AG10803 (cell line): ENCODE measurements around the gene OSGIN1.

Source experiments
- DNase-seq: peaks from one replicate; pipeline ENCODE4 v3.0.0; 2010; ENCODE audit warnings: low read depth
- H3K4me3 ChIP-seq: 2 replicates; pipeline ENCODE4 v1.5.1; 2011; ENCODE audit warnings: mild to moderate bottlenecking, low read length, control low read depth
- TF ChIP-seq, protein P1 (sequence below): conservative IDR thresholded peaks from 2 replicates; pipeline ENCODE4 v1.5.1; 2011; ENCODE audit warnings: mild to moderate bottlenecking, low read length, control low read depth, inconsistent platforms

OSGIN1 gene

DNA sequence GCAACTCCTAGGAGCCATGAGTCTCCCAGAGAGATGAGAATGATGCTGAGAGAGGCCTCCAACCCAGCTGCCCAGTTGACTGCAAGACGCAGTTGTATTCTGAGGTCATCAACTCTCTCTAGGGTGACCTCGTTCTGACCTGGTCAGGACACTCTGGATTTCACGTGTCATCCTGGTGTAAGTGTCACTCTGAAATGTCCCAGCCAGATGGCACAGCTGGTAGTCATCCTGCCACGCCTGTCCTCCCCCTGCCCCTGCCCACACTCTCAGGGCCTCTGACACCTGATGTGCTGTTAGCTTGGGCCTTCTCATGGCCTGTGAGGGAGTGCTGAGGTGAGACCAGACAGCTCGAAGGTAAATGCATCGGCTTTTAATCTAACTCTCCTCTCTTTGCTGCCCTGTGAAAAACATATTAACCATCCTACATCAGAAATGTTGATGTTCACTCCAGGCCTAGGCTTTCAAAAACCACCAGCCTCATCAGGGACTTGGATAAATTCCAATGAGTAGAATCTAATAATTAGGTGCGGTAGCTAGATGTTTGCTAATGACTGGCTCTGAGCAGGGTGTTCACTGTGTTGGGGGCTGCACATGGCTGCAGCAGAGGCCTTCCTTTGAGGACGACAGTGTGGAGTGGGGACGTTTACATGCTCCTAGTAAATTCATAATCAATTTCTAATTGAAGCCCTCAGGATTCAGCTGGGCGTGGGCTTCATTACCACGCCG, 40.4 kb upstream of the OSGIN1 start:
- DNase-seq: no peak
- TF ChIP-seq, protein P1, sequence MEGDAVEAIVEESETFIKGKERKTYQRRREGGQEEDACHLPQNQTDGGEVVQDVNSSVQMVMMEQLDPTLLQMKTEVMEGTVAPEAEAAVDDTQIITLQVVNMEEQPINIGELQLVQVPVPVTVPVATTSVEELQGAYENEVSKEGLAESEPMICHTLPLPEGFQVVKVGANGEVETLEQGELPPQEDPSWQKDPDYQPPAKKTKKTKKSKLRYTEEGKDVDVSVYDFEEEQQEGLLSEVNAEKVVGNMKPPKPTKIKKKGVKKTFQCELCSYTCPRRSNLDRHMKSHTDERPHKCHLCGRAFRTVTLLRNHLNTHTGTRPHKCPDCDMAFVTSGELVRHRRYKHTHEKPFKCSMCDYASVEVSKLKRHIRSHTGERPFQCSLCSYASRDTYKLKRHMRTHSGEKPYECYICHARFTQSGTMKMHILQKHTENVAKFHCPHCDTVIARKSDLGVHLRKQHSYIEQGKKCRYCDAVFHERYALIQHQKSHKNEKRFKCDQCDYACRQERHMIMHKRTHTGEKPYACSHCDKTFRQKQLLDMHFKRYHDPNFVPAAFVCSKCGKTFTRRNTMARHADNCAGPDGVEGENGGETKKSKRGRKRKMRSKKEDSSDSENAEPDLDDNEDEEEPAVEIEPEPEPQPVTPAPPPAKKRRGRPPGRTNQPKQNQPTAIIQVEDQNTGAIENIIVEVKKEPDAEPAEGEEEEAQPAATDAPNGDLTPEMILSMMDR: no peak

DNA sequence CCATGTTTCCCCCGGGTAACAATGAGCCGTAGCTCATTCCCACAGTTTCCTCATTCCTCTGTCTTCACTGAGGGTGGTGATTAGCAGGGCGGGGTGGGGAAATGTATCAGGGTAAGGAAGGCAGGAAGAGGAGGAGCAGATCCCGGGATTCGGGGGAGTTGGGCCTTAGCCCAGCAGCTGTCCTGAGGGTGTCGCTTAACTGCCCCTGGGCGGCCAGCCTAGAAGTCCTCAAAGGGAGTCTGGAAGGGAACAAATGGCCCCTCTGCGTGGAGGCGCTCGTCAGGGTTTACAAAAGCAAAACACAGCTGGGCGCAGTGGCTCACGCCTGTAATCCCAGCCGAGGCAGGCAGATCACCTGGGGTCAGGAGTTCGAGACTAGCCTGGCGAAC, 39.8 kb upstream of the OSGIN1 start:
- TF ChIP-seq, protein P1: no peak
- H3K4me3 ChIP-seq: no peak overlapping the region
- DNase-seq: no peak

More for the DNA sequence above, 40.4 kb upstream of the OSGIN1 start:
- no peak overlapping the region for H3K4me3 ChIP-seq

DNA sequence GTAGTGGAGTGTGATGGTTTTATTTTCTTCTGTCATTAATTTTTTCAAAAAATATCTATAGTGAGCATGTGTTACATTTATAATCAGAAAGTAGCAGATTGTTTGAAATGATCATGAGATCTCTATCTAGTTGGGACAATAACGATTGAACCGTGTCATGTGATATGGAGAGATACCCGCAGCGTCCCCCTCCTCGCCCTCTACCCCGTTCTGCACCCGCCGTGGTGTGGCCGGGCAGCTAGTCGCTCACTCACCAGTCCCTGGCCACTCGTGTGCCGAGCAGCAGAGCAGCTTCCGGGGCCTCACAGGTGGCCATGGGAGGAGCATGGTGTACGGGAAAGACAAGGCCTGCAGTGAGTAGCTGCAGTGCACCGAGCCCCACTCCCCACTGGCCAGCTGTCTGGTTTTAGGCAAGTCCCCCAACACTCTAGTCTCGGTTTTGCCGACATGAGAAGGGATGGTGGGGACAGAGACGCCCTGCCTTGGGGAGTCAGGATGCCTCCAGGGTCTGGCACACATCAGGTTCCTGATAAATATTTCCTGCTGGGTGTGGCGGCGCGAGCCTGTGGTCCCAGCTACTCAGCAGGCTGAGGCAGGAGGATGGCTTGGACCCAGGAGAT, 38.8 kb upstream of the OSGIN1 start:
- no peak for DNase-seq
- TF ChIP-seq, protein P1: no peak
- H3K4me3 ChIP-seq: no peak overlapping the region

DNA sequence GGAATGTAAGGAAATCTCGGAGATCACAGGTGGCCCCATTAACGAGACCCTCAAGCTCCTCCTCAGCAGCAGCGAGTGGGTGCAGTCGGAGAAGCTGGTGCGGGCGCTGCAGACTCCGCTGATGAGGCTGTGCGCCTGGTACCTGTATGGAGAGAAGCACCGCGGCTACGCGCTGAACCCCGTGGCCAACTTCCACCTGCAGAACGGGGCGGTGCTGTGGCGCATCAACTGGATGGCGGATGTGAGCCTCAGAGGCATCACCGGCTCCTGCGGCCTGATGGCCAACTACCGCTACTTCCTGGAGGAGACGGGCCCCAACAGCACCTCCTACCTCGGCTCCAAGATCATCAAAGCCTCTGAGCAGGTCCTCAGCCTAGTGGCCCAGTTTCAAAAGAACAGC, 38.0 kb upstream of the OSGIN1 start:
- H3K4me3 ChIP-seq: no peak overlapping the region
- TF ChIP-seq, protein P1: no peak
- no peak for DNase-seq

DNA sequence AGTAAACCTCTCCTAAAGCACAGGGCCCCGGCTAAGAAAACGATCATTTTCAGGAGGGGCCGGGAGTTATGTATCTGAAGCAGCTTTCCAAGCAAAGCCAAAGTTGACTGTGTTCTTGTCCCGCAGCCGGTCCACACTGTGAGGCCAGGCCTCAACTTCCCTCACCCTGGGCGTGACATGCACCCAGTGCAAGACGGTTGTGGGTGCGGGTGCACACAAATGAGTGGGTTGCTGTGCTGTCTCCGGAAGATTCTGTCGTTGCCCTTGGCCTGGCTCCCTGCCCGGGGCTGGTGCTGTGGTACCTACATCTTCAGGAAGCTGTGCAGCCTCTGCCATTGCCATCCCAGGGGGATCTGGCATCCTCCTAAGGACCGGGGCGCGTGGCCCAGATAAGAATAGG, 37.5 kb upstream of the OSGIN1 start:
- H3K4me3 ChIP-seq: no peak overlapping the region
- TF ChIP-seq, protein P1: no peak
- no peak for DNase-seq

DNA sequence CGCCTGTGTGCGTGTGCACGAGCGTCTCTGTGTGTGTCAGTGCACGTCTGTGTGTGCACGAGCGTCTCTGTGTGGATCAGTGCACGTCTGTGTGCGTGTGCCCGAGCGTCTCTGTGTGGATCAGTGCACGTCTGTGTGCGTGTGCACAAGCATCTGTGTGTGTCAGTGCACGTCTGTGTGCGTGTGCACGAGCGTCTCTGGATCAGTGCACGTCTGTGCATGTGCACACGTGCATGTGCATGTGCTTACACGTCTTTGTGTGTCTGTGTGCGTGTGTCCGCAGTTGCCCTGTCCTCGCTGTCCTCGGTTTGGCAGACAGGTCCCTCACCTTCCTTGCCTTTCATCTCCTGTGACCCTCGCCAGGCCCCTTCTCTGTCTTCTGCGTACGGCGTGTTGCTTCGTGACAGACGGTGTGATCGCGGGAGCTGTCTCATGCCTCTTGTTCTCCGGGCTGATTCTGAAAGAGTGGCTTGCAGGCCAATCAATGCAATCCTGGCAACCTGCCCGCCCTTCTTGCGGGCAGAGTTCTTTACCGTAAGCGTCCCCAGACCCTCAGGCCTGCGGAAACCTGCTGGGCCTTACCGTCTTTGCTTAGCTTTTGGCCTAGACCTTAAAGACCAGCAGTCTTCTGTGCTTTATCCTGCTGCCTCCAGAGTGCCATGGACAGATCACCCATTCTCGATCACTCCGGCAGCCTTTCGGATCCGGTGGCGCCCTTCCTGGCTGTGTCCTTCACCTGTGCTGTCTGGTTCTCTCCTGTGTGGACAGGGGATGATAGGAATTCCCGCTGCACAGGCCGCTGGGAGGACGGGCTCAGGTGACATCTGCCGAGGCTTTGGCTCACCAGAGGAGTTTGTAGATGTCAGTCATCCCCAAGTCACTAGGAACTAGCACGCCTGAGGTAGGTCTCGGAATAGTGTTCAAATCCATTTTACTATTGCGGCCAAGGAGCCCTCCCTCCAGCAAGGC, 35.6 kb upstream of the OSGIN1 start:
- TF ChIP-seq, protein P1: no peak
- DNase-seq: no peak
- H3K4me3 ChIP-seq: no peak overlapping the region
